GM21447 (cell line): Measurements from ENCODE around the gene EXTL1.
"Not testable (repeated sequence)": the region's sequence is repeated elsewhere in the genome, so short reads cannot be mapped to it uniquely, and the experiment has no call there.

Experiments used
- ATAC-seq: cut with Tn5 transposase; IDR thresholded peaks from one replicate; pipeline ENCODE4 v1.9.1; 2021; ENCODE audit not compliant: unreplicated experiment

EXTL1 gene

GRCh38 chr1:26021647-26022403 is at the start of gene EXTL1:
TSS of gene EXTL1 (plus strand) at chr1:26021775. CDS start at chr1:26022647, 872 bp downstream.
- no peak for ATAC-seq

- ATAC-seq = no peak
Measured at GRCh38 chr1:25971811-25972180, 49.8 kb upstream of the EXTL1 start.

GRCh38 chr1:25973610-25974321 is 47.8 kb upstream of the EXTL1 start:
- no peak for ATAC-seq

DNA sequence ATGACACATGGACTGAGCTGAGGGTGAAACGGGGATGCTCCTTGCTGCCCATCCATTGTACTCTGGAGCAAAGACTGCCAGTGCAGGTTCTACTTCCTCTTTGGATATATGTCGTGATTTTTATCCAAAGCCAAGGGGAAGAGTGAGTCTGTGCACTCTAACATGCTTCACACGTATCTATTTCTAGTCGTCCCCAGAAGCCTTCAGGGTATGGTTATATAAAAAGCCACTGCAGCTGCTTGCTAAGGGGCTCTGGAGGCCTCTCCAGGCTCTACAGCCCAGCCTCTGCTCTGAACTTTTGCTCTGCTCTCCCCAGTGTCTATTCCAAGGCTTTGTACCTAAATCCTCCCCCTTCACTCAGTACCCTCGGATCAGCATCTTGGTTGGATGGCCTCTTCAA is 43.8 kb upstream of the EXTL1 start:
- ATAC-seq = no peak

DNA sequence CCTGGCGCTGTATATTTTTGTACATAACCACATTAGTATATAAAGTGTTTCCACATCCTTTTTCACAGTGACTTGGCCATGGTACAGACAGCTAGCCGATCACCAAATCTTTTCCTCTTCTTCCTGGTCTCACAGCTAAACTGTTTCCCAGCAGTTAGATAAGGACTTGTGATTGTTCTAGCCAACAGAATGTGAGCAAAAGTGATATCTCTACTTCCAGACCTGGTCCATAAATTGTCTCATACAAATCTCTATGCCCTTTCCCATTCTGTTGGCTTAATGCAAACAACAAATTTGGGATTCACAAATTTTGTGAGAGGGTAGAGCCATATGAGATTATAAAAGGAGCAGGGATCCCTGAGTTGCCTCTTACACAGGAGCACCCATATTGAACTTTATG is 43.2 kb upstream of the EXTL1 start:
- ATAC-seq = no peak

DNA sequence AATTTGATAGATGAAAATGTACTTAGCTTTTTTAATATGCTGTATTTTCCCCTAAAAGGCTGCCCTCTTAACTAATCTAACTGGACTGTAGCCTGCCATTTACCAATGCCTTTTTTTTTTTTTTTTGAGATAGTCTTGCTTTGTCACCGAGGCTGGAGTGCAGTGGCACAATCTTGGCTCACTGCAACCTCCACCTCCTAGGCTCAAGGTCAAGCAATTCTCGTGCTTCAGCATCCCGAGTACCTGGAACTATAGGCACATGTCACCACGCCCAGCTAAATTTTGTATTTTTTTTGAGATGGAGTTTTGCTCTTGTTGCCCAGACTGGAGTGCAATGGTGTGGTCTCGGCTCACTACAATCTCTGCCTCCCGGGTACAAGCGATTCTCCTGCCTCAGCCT is 42.4 kb upstream of the EXTL1 start:
- no peak for ATAC-seq

GRCh38 chr1:25985171-25985570 is 36.4 kb upstream of the EXTL1 start:
- ATAC-seq = no peak

- ATAC-seq = no peak
Measured at GRCh38 chr1:25985670-25986069, 35.9 kb upstream of the EXTL1 start.

DNA sequence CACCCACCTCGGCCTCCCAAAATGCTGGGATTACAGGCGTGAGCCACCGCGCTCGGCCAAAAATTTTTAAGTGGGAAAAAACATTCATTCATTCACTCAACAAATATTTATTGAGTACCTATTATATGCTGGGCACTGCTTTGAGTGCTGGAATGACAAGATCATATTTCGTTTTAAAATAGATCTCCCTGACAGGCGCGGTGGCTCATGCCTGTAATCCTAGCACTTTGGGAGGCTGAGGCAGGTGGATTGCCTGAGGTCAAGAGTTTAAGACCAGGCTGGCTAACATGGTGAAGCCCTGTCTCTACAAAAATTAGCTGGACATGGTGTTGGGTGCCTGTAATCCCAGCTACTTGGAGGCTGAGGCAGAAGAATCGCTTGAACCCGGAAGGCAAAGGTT is 34.8 kb upstream of the EXTL1 start:
- not testable (repeated sequence) for ATAC-seq

- no peak for ATAC-seq
Measured at GRCh38 chr1:25987951-25988350, 33.6 kb upstream of the EXTL1 start.

DNA sequence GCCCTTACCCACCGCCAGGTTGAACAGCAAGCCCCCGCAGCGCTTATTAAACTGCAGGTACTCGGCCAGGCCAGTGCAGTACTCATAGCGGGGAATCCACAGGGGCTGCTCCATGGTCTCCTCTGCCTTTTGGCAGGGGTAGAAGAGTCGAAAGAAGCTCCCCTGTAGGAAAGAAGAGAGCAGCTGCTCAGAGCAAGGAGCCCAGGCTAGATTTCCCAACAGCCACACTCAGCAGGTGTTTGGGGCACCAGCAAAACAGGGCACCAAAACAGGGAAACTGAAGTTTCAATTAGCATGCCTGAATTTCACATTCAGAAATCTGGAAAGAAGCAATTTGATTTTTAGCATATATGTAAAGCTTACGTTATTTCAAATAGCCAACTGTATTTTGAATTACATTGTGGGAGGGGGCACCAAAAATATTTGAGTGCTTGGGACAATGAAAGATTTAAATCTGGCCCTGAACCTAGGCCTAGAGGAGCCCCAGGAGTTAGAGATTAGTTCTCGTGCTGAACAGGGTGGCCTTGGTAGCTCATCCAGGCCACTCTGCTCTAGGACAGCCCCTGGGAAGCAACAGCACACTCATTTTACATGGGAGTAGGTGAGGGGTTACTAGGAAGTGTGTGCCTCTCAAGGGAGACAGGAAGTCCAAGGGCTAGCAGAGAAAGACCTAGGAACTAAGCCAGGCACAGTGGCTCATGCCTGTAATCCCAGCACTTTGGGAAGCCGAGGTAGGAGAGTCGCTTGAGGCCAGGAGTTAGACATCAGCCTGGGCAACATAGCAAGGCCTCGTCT is 31.9 kb upstream of the EXTL1 start:
- no peak for ATAC-seq

GRCh38 chr1:25990251-25990650 is 31.3 kb upstream of the EXTL1 start:
- no peak for ATAC-seq

GRCh38 chr1:25990702-25991395 is 30.7 kb upstream of the EXTL1 start:
- ATAC-seq = no peak

- ATAC-seq = no peak
Measured at GRCh38 chr1:25991937-25992688, 29.5 kb upstream of the EXTL1 start.

GRCh38 chr1:25992689-25993171 is 28.8 kb upstream of the EXTL1 start:
- no peak for ATAC-seq

DNA sequence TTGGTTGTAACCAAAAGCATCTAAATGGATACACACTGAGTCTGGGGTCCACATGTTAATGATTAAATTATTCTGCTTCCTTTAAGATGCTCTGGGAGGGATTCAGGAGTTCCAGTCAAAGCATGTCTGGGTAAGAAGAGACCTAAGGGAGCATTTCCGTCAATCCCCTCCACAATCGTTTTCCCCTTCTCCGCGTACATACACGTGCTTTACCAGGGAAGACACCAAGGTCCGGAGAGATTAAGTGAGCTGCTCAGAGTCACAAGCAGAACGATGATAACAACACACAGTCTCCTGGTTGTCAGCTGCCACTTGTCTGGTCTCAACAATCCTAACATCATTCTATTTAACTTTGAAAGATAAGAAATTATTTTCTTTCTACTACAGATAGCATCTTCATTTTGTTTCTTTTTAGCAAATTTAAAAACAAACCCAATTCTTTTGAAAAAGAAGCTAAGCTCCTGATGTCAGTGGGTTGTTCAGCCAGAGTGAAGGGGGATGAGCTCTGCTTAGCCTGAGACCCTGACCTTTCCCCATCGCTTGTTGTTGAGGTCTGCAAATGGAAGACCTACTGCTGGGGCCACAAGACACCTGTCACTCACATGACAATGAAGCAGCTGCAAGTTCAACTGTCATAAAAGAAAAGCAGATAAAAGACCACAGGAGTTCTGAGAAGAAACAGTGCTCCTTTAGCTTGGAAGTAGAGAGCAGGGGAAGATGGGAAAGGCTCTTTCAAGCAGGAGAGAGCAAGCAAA is 28.2 kb upstream of the EXTL1 start:
- no peak for ATAC-seq

GRCh38 chr1:25994402-25995150 is 27.0 kb upstream of the EXTL1 start:
- no peak for ATAC-seq

DNA sequence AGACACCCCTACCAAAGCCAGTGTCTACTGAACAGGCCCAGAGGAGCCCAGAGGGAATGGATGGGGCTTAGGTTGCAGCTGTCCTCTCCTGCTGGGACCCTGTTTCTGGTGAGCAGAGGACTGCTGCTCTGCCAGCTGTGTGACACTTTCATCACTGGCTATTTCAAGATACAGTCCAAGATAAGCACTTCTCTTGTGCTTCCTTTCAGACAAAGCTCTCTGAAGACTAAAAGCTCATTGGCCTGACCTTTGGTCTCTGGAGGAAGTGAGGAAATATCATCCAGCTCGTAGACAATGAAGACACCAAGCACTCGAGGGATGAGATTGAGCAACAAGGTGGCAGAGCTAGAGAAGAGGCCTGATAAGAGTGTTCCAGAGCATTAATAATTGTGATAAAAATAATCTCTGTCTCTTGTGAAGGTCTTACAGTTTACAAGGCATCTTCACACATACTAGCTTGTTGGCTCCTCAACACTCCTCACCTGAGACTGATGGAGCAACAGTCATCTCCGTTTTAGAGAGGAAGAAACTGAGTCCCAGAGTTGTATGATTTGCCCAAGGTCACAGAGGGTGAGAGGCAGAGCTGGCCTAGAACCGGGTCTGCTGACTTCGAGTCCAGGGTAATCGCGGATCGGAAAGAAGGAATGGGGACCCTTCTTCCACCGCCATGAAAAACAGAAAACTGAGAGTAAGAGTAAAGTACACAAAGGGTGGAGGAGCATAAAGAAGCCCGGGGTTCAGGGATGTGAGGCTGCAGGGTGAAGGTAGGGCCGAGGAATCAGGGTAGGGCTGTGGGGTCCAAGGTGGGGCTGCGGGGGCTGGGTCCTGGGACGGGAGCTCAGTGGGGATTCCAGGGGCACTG is 24.4 kb upstream of the EXTL1 start:
- ATAC-seq = no peak
